ENCODE measurements around the gene STK39. TPM values are rescaled to one million over a fixed set of nuclear protein-coding genes. Genes with fewer than 3 reads are reported as not detected.

STK39 gene
- total and polyA plus RNA-seq, 9 of the 15 experiments (the other 6 are each of a cell fraction or from before 2014, with no cell fraction given) = 0.19 to 0.76 (median 0.51) TPM

DNA sequence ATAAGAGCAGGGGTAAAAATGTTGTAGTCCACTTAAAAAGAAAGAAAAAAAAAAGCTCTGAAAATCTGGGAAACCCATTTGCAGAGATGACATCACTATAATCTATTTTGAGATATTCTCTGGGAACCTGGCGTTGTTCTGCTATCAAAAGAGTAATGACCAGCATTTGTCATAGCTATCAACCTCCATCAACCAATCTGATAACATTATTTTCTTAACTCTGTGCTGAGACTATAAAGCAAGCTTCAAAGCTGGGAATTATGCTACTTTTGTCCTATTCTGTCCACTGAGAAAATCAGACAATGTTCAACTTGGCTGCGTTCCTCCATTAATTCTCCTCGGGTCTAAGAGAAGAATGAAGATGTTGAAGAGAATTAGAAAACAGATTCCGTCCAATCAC is 107.5 kb downstream of the STK39 start:
- Histone ChIP-seq H3K4me3 (no peak overlapping the region), H3K79me2 (ENCODE audit: control insufficient read depth, insufficient read depth, low read length) (no peaks in the 10 kb centered on the region), H3K27me3 (ENCODE audit: control insufficient read depth in 2 of 2, insufficient read depth in 2 of 2, low read length in 2 of 2) (peaks cover 0 to 6% of the 10 kb centered on the region in 2 experiments; a peak in 2 of 5 replicates), H3K27ac (ENCODE audit: extremely low read depth, low read depth, low read length) (no peak overlapping the region), H3K9ac (ENCODE audit: insufficient read depth in 1 of 2, low read depth in 2 of 2, low read length in 2 of 2) (no peak overlapping the region), H3K4me1 (replicated peaks in 1 of 2; ENCODE audit: control insufficient read depth in 2 of 2, insufficient read depth in 2 of 2, low read length in 2 of 2) (no peaks in the 10 kb centered on the region), H3K4me2 (ENCODE audit: insufficient read depth, low read length) (no peak overlapping the region), H2AFZ (ENCODE audit: low read depth, low read length) (no peak overlapping the region), H3K36me3 (ENCODE audit: control insufficient read depth, insufficient read depth, low read length) (no peaks in the 10 kb centered on the region), H3K9me3 (replicated peaks; ENCODE audit: control insufficient read depth, insufficient read depth, low read depth, low read length) (no peaks in the 10 kb centered on the region), H3K9me1 (ENCODE audit: control insufficient read depth, insufficient read depth, low read length) (no peaks in the 10 kb centered on the region), H4K20me1 (replicated peaks; ENCODE audit: control insufficient read depth, insufficient read depth, low read length) (no peaks in the 10 kb centered on the region)
- no peak for TF ChIP-seq ZNF184 (CRISPR knock-in tag; IDR thresholded peaks at IDR 0.05)
- TF ChIP-seq ZNF217 (CRISPR knock-in tag; IDR thresholded peaks at IDR 0.05) = no peak
- no peak for TF ChIP-seq MEF2A (IDR thresholded peaks at IDR 0.05; ENCODE audit: control insufficient read depth, low read depth, low read length)
- no peak for TF ChIP-seq KLF10 (CRISPR knock-in tag; IDR thresholded peaks at IDR 0.05)
- TF ChIP-seq PATZ1 (CRISPR knock-in tag; IDR thresholded peaks at IDR 0.05; ENCODE audit: borderline replicate concordance) = no peak
- TF ChIP-seq, protein P1, sequence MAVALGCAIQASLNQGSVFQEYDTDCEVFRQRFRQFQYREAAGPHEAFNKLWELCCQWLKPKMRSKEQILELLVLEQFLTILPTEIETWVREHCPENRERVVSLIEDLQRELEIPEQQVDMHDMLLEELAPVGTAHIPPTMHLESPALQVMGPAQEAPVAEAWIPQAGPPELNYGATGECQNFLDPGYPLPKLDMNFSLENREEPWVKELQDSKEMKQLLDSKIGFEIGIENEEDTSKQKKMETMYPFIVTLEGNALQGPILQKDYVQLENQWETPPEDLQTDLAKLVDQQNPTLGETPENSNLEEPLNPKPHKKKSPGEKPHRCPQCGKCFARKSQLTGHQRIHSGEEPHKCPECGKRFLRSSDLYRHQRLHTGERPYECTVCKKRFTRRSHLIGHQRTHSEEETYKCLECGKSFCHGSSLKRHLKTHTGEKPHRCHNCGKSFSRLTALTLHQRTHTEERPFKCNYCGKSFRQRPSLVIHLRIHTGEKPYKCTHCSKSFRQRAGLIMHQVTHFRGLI (CRISPR knock-in tag; IDR thresholded peaks at IDR 0.05) = no peak
- TF ChIP-seq ESRRA (IDR thresholded peaks at IDR 0.05; ENCODE audit: borderline replicate concordance, low read depth) = no peak
- TF ChIP-seq ZBTB34 (CRISPR knock-in tag; IDR thresholded peaks at IDR 0.05) = no peak
- no peak for TF ChIP-seq ERF (CRISPR knock-in tag; IDR thresholded peaks at IDR 0.05)
- no peak for TF ChIP-seq ZNF584 (CRISPR knock-in tag; IDR thresholded peaks at IDR 0.05; ENCODE audit: low read depth)
- TF ChIP-seq ZNF311 (CRISPR knock-in tag; IDR thresholded peaks at IDR 0.05) = no peak
- TF ChIP-seq, protein P2, sequence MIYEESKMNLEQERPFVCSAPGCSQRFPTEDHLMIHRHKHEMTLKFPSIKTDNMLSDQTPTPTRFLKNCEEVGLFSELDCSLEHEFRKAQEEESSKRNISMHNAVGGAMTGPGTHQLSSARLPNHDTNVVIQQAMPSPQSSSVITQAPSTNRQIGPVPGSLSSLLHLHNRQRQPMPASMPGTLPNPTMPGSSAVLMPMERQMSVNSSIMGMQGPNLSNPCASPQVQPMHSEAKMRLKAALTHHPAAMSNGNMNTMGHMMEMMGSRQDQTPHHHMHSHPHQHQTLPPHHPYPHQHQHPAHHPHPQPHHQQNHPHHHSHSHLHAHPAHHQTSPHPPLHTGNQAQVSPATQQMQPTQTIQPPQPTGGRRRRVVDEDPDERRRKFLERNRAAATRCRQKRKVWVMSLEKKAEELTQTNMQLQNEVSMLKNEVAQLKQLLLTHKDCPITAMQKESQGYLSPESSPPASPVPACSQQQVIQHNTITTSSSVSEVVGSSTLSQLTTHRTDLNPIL (CRISPR knock-in tag; IDR thresholded peaks at IDR 0.05) = no peak
- no peak for TF ChIP-seq MTA2 (IDR thresholded peaks at IDR 0.05; ENCODE audit: low read depth)
- TF ChIP-seq ZNF589 (CRISPR knock-in tag; IDR thresholded peaks at IDR 0.05; ENCODE audit: low read depth) = no peak
- TF ChIP-seq MCM3 (IDR thresholded peaks at IDR 0.05) = no peak
- no peak for TF ChIP-seq PRPF4 (IDR thresholded peaks at IDR 0.05; ENCODE audit: insufficient read depth, low read depth, low read length, poor library complexity, severe bottlenecking)
- CTCF ChIA-PET (ENCODE audit: low intra/inter-chr PET ratio) = no interaction called here
- 0% methylated on average over 4 of the region's 4 CpGs for WGBS (ENCODE audit: insufficient coverage, low coverage, missing lambda C conversion rate)
- no peak for ATAC-seq
- no peak for FAIRE-seq
- no peak for DNase-seq (ENCODE audit: extremely low read depth in 1 of 4, low spot score in 3 of 4)
- POLR2A ChIA-PET = no interaction called here
- no TSS peak for BruUV-seq (replicated peaks)
- in situ Hi-C loops (cut with MboI) (no loop called here), intact Hi-C loops (cut with micrococcal nuclease) (loop anchor here (5.0 to 10.0 kb wide), 2 partner anchors 197 to 785 kb away; no protein-coding TSS in a partner anchor)

Data from K562 (cell line).